AG09319 (cell line): ENCODE results near the gene DYRK1B.
"Not testable (repeated sequence)": the region's sequence is repeated elsewhere in the genome, so short reads cannot be mapped to it uniquely, and the experiment has no call there.

Experiments
- DNase-seq: peaks from one replicate; pipeline ENCODE4 v3.0.0-alpha.2; 2010; ENCODE audit warnings: low read depth; ENCODE audit errors: extremely low read depth
- CTCF ChIP-seq: IDR thresholded peaks from 2 replicates; pipeline ENCODE4 v1.5.1; 2011; ENCODE audit warnings: low read depth, mild to moderate bottlenecking, inconsistent platforms, low read length, moderate library complexity

The DYRK1B gene

GRCh38 chr19:39819786-39820185, 14.2 kb downstream of the DYRK1B start:
- no peak for TF ChIP-seq CTCF
- no peak for DNase-seq

GRCh38 chr19:39818626-39819097, 15.3 kb downstream of the DYRK1B start:
- TF ChIP-seq CTCF, result no peak
- DNase-seq, result no peak

- DNase-seq, result no peak
- TF ChIP-seq CTCF, result no peak
Measured at GRCh38 chr19:39817888-39818561, 15.9 kb downstream of the DYRK1B start.

GRCh38 chr19:39816287-39817048, 17.5 kb downstream of the DYRK1B start:
- TF ChIP-seq CTCF, result no peak
- no peak for DNase-seq

GRCh38 chr19:39814595-39814994, 19.4 kb downstream of the DYRK1B start:
- no peak for TF ChIP-seq CTCF
- DNase-seq, result no peak

GRCh38 chr19:39814111-39814510, 19.9 kb downstream of the DYRK1B start:
- DNase-seq, result not testable (repeated sequence)

GRCh38 chr19:39813264-39813993, 20.5 kb downstream of the DYRK1B start:
- TF ChIP-seq CTCF, result no peak
- DNase-seq, result no peak
